Pancreas (tissue), 10 donors: ENCODE data around the gene YAF2. TPM values are rescaled to one million over a fixed set of nuclear protein-coding genes. Genes with fewer than 3 reads are reported as not detected.

Experiments
- ATAC-seq, 4 donors: fragments of 200-7000 bp; cut with Tn5 transposase; one replicate each; pipeline versions ENCODE4 v1.8.0 to v1.9.1; 2020; ENCODE audit warnings: mild to moderate bottlenecking in 4 of 4, moderate library complexity in 4 of 4
- DNase-seq, 6 donors: peaks; one replicate each; pipeline ENCODE4 v3.0.0-alpha.2; 2020
- FAIRE-seq: peaks from 2 replicates; lab custom pipeline; 2012; peaks lifted over from hg19 to GRCh38; lab: Jason Lieb, UNC
- H3K27ac ChIP-seq, 4 donors: fragments of 200-600 bp; sonication (generic); 1 replicate in 3 of 4; 2 replicates in 1 of 4; pipeline versions ENCODE4 v1.5.0 to v1.8.0; 2020
- H3K27me3 ChIP-seq, 4 donors: fragments of 200-600 bp; one replicate each; pipeline ENCODE4 v1.8.0; 2021
- H3K36me3 ChIP-seq, 3 donors: fragments of 200-600 bp; sonication (generic) in 1 of 3; one replicate each; pipeline versions ENCODE4 v1.5.0 to v1.8.0; 2020 to 2021
- H3K4me1 ChIP-seq, 3 donors: fragments of 200-600 bp; one replicate each; pipeline ENCODE4 v1.8.0; 2021
- H3K4me3 ChIP-seq, 4 donors: fragments of 200-600 bp; sonication (generic) in 2 of 4; one replicate each; pipeline versions ENCODE4 v1.5.0 to v1.8.0; 2020 to 2021
- H3K9me3 ChIP-seq, 4 donors: fragments of 200-600 bp; one replicate each; pipeline ENCODE4 v1.8.0; 2021
- WGBS, 2 donors: extraction: QIAGEN DNeasy Blood & Tissue Kit; methylation state at CpG; one replicate each; pipeline ENCODE4 v1.1.7; 2013; 5-methylcytosine and 5-hydroxymethylcytosine counted together
- intact Hi-C, 3 donors: fragments of 100-400 bp; cut with DNase I; formaldehyde crosslinking; loops; one replicate each; pipeline versions ENCODE4 v1.11.1 to v1.14.2; 2022
- polyA plus RNA-seq, 2 donors: library from polyadenylated mRNA; stranded (reverse); fragments of 200-250 nt; gene quantifications; one replicate each; pipeline ENCODE4 v1.2.3, GENCODE V29; 2013
- total RNA-seq, 6 donors: library from RNA; stranded (reverse); fragmentation: NEBNext Ultra II Directional in 4 of 6; extraction: Animal tissue kit (Norgen Biotek cat#: 25700) in 4 of 6; gene quantifications; one replicate each; pipeline versions ENCODE4 v1.2.1 to v1.2.4, GENCODE V29; 2021 to 2023
- TF ChIP-seq, protein P1 (sequence below), 4 donors: fragments of 200-600 bp; sonication (generic) in 3 of 4; IDR thresholded peaks; one replicate each; pipeline versions ENCODE4 v1.5.0 to v1.8.0; 2021; ENCODE audit warnings: antibody characterized with exemption in 4 of 4
- donor health status: healthy with polysubstance abuse.
- donor health status: DM: no; HTN: no; CAD: no; lungs with moderate emphysema.
- donor health status: DM: no; HTN: no; CAD: no.
- donor health status: control.
- donor health status: control.
- donor health status: Bipolar disorder and iron deficiency.
- donor health status: DM: yes; HTN: yes; CAD: no.
- donor health status: DM: no; HTN: no; CAD: no.
- donor health status: DM: no; HTN: no; CAD: no.
- donor health status: DM: yes; HTN: yes; CAD: no.

Gene YAF2
- total and polyA plus RNA-seq, 8 donors, result 7.1 to 14.7 (median 11.7) TPM

DNA sequence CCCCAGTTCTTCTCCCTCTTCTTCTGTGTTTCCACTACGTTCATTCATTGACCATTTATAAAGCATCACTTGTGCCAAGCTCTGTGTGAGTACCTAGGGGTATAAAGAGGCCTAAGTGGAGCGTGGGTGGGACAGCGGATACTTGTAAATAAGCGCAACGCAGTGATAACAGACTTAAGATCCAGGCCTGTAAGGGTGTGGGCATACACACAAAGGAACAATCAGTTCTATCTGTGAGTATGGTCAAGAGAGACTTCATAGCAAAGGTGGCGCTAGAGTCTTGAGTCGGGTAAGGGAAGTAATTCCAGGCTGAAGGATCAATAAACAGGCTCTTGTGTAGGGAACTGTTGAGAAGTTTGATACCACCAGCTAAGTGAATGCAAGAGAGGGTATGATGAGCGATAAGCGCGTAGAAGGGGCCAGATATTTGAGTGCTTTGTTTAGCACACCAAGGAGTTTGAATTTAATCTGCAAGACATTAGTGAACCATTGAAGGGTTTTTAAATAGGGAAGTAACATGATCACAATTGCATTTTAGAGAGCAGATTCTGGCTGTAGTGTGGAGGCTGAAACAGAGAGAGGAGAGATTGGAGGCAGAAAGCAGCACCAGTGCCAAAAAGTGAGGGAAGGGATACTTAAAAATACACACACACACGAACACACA, 92.4 kb downstream of the YAF2 start:
- intact Hi-C loops, result no loop called here
- DNase-seq (no peak), ATAC-seq (peak in 1 of 4 donors; percentile 6), FAIRE-seq (no peak)
- no peaks in the 10 kb centered on the region for H3K27me3 ChIP-seq
- H3K27ac ChIP-seq, result no peak overlapping the region
- WGBS, 2 donors, result 57 to 62% methylated on average over 11 of the region's 11 CpGs
- no peaks in the 10 kb centered on the region for H3K36me3 ChIP-seq
- H3K4me1 ChIP-seq, result peaks cover 6 to 15% (median 9%) of the 10 kb centered on the region in 3 donors
- TF ChIP-seq, protein P1, sequence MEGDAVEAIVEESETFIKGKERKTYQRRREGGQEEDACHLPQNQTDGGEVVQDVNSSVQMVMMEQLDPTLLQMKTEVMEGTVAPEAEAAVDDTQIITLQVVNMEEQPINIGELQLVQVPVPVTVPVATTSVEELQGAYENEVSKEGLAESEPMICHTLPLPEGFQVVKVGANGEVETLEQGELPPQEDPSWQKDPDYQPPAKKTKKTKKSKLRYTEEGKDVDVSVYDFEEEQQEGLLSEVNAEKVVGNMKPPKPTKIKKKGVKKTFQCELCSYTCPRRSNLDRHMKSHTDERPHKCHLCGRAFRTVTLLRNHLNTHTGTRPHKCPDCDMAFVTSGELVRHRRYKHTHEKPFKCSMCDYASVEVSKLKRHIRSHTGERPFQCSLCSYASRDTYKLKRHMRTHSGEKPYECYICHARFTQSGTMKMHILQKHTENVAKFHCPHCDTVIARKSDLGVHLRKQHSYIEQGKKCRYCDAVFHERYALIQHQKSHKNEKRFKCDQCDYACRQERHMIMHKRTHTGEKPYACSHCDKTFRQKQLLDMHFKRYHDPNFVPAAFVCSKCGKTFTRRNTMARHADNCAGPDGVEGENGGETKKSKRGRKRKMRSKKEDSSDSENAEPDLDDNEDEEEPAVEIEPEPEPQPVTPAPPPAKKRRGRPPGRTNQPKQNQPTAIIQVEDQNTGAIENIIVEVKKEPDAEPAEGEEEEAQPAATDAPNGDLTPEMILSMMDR (IDR thresholded peaks at IDR 0.05), result no peak
- H3K4me3 ChIP-seq, result peak overlapping the region in 2 of 4 donors; percentile 69 to 87
- no peaks in the 10 kb centered on the region for H3K9me3 ChIP-seq

DNA sequence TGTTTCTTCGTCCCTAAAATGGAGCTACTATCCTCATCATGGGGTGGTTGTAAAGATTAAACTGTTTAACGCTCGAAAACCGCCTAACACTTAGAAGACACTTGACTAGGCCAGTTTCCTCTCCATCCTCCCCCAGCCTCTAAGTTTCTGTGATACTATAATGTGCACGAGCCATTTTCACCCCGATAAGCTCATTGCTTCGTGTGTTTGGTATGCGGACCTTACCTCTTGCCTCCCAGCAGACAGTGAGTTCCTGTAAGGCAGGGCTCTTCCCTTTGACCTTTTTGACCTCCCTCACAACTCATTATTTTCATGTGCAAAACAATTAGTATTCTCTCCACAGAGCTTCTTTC, 92.9 kb downstream of the YAF2 start:
- peak overlapping the region; percentile 58 to 89 (median 78) for H3K4me3 ChIP-seq
- peak overlapping the region; percentile 84 to 90 (median 86) for H3K27ac ChIP-seq
- ATAC-seq, result peak in 2 of 4 donors; percentile 14 to 20
- no peak for DNase-seq
- H3K36me3 ChIP-seq, result no peaks in the 10 kb centered on the region
- TF ChIP-seq, protein P1 (IDR thresholded peaks at IDR 0.05), result no peak
- WGBS, 2 donors, result 0 to 2% methylated on average over 8 of the region's 8 CpGs
- intact Hi-C loops, result no loop called here
- no peak for FAIRE-seq
- peaks cover 9 to 15% (median 11%) of the 10 kb centered on the region in 3 donors for H3K4me1 ChIP-seq
- H3K27me3 ChIP-seq, result no peaks in the 10 kb centered on the region
- no peaks in the 10 kb centered on the region for H3K9me3 ChIP-seq

DNA sequence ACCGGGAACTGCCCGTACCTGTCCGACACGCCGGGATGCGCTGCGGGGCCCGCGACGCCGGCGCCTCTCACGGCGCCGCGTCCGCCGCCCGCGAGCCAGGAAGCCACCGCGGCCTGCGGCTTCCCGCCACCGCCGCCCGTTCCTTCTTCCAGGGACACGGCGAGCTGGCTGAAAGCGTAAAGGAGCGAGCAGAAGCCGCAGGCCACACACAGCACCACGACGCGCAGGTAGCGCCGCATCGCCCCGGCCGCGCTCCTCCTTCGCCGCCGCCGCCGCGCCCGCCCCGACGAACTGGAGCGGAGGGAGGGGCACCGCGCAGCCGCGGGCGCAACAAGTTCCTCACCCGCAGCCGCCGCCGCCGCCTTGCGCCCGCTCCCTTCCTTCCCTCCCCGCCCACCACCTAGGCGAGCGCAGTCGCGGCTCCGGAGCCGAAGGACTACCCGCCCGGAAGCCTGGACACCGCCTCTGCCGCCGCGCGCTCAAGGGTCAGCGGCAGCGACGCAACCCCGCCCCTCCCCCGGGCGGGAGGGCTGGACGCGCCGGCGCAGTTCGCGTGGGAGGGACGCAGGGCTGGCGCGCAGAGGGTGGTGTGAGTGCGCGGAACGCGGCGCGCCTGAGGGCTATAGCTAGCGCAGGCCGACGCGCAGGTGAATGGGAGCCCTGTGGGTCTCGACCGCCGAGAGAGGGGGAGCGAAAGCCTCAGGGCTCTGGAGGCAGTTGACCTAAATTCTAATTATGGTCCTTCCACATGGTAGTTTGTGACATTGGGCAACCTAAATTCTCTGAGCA, 93.4 kb downstream of the YAF2 start, which contains the start of gene GXYLT1:
Gene GXYLT1, minus strand, starts transcription at position 467 of the 789 bp plus-strand sequence. Its CDS starts 228 bp downstream, at position 239.
- peak within 1 kb of the TSS; percentile 58 to 89 (median 78) for H3K4me3 ChIP-seq
- ATAC-seq (peak; percentile 96 to 99 (median 96)), DNase-seq (peak; percentile 91 to 96 (median 94)), FAIRE-seq (no peak)
- H3K9me3 ChIP-seq, result no peaks in the 10 kb centered on the region
- H3K27ac ChIP-seq, result peak within 1 kb of the TSS; percentile 84 to 90 (median 86)
- no peaks in the 10 kb centered on the region for H3K36me3 ChIP-seq
- peaks cover 9 to 15% (median 11%) of the 10 kb centered on the region in 3 donors for H3K4me1 ChIP-seq
- TF ChIP-seq, protein P1 (IDR thresholded peaks at IDR 0.05), result no peak
- no peaks in the 10 kb centered on the region for H3K27me3 ChIP-seq
- intact Hi-C loops, result no loop called here
- WGBS, 2 donors, result 1 to 3% methylated on average over 46 to 106 of the region's 106 CpGs

DNA sequence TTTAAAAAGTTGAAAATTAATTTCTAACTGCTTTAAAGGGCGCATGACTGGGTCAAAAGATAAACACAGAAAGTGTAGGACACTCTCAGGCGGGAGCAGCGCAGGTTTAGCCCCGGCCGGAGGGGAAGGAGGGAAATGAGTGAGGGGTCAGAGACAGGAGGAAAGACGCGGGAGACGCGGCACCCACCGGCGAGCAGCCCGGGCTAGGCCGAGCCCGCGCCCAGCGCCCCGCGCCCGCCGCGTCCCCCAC, 94.0 kb downstream of the YAF2 start:
- H3K4me3 ChIP-seq, result peak overlapping the region; percentile 58 to 89 (median 78)
- peak overlapping the region; percentile 84 to 90 (median 86) for H3K27ac ChIP-seq
- TF ChIP-seq, protein P1 (IDR thresholded peaks at IDR 0.05), result no peak
- ATAC-seq (no peak), DNase-seq (no peak), FAIRE-seq (no peak)
- H3K27me3 ChIP-seq, result no peaks in the 10 kb centered on the region
- intact Hi-C loops, result no loop called here
- H3K9me3 ChIP-seq, result no peaks in the 10 kb centered on the region
- WGBS, 2 donors, result 1% methylated on average over 15 to 21 of the region's 21 CpGs
- no peaks in the 10 kb centered on the region for H3K36me3 ChIP-seq
- H3K4me1 ChIP-seq, result peaks cover 9 to 15% (median 11%) of the 10 kb centered on the region in 3 donors
